PC-3 (cell line): ENCODE measurements around the gene NCSTN. TPM values are rescaled to one million over a fixed set of nuclear protein-coding genes. Genes with fewer than 3 reads are reported as not detected.

Experiments used
- ATAC-seq: fragments of 200-7000 bp; cut with Tn5 transposase; 2 replicates; pipeline ENCODE4 v1.9.1; 2020; ENCODE audit warnings: mild to moderate bottlenecking, moderate library complexity
- BruUV-seq: library from RNA; stranded (reverse); fragments of 400-500 nt; replicated peaks from 2 replicates; lab custom pipeline; 2021; lab: Mats Ljungman, UMichigan
- CTCF ChIA-PET: fragments of 300-600 bp; sonication (Branson Sonifier 250); formaldehyde crosslinking; loops from one replicate; lab custom pipeline; 2022; ENCODE audit warnings: antibody characterized with exemption; lab: Charles Lee
- POLR2A ChIA-PET: fragments of 300-600 bp; sonication (Branson Sonifier 250); formaldehyde crosslinking; loops from one replicate; lab custom pipeline; 2022; ENCODE audit warnings: antibody characterized with exemption; ENCODE audit not compliant: unreplicated experiment; lab: Charles Lee
- DNase-seq: peaks from one replicate; pipeline ENCODE4 v3.0.0-alpha.2; 2015
- H2AFZ ChIP-seq: fragments of 300-600 bp; sonication (generic); 2 replicates; pipeline ENCODE4 v1.6.0; 2016; ENCODE audit warnings: antibody characterized with exemption, low read length
- H3F3A ChIP-seq: fragments of 300-600 bp; sonication (generic); one replicate; pipeline ENCODE4 v1.6.0; 2017; ENCODE audit warnings: antibody characterized with exemption, low read length, control low read depth, mild to moderate bottlenecking; ENCODE audit not compliant: unreplicated experiment
- H3K27ac ChIP-seq: fragments of 300-600 bp; sonication (generic); 2 replicates; pipeline ENCODE4 v1.5.1; 2016; ENCODE audit warnings: mild to moderate bottlenecking, low read length
- H3K27me3 ChIP-seq: fragments of 300-600 bp; sonication (generic); 2 replicates; pipeline ENCODE4 v1.6.1; 2016; ENCODE audit warnings: low read length, mixed read lengths
- H3K36me3 ChIP-seq: fragments of 300-600 bp; sonication (generic); 2 replicates; pipeline ENCODE4 v1.6.1; 2016; ENCODE audit warnings: low read depth, mixed run types, low read length, mixed read lengths
- H3K4me1 ChIP-seq: fragments of 300-600 bp; sonication (generic); 2 replicates; pipeline ENCODE4 v1.5.1; 2016; ENCODE audit warnings: low read length; ENCODE audit not compliant: insufficient read depth
- H3K4me2 ChIP-seq: fragments of 300-600 bp; sonication (generic); 2 replicates; pipeline ENCODE4 v1.6.0; 2016; ENCODE audit warnings: low read length
- H3K4me3 ChIP-seq: fragments of 300-600 bp; sonication (generic); 2 replicates; pipeline ENCODE4 v1.5.1; 2016; ENCODE audit warnings: mild to moderate bottlenecking, low read length, mixed read lengths
- H3K79me2 ChIP-seq: fragments of 300-600 bp; sonication (generic); 2 replicates; pipeline ENCODE4 v1.6.1; 2017; ENCODE audit warnings: low read length, mixed read lengths
- H3K9ac ChIP-seq: fragments of 300-600 bp; sonication (generic); 2 replicates; pipeline ENCODE4 v1.6.0; 2016; ENCODE audit warnings: mild to moderate bottlenecking, low read length
- H3K9me2 ChIP-seq: fragments of 300-600 bp; sonication (generic); replicated peaks from 2 replicates; pipeline ENCODE4 v1.6.1; 2016; ENCODE audit warnings: mixed run types, low read length, mixed read lengths
- H3K9me3 ChIP-seq: fragments of 300-600 bp; sonication (generic); 2 replicates; pipeline ENCODE4 v1.6.1; 2016; ENCODE audit warnings: low read length, mixed read lengths
- H4K20me1 ChIP-seq: fragments of 300-600 bp; sonication (generic); 2 replicates; pipeline ENCODE4 v1.6.1; 2016; ENCODE audit warnings: low read length, mixed read lengths
- CTCF ChIP-seq: fragments of 300-600 bp; sonication (generic); conservative IDR thresholded peaks from 2 replicates; pipeline ENCODE4 v1.5.1; 2017; ENCODE audit warnings: antibody characterized with exemption, low read depth, mild to moderate bottlenecking, low read length
- EZH2 ChIP-seq: fragments of 300-600 bp; sonication (generic); IDR thresholded peaks from one replicate; pipeline ENCODE4 v1.6.1; 2017; ENCODE audit warnings: antibody characterized with exemption, mild to moderate bottlenecking, low read length; ENCODE audit not compliant: unreplicated experiment
- EZH2phosphoT487 ChIP-seq: fragments of 300-600 bp; sonication (generic); IDR thresholded peaks from 2 replicates; pipeline ENCODE4 v1.6.1; 2018; ENCODE audit warnings: mild to moderate bottlenecking, antibody characterized with exemption, low read length, borderline replicate concordance
- intact Hi-C: fragments of 100-400 bp; cut with micrococcal nuclease; formaldehyde crosslinking; loops from 2 replicates; pipeline ENCODE4 v1.9.0; 2023
- total RNA-seq: library from RNA; depleted of rRNA; stranded (reverse); fragments of >200 nt; gene quantifications from 2 replicates; pipeline ENCODE4 v1.2.3, GENCODE V29; 2014

The NCSTN gene
- total RNA-seq, 1 experiment from 2014 or later, result 49.6 TPM

- Histone ChIP-seq H3K27me3 (no peaks in the 10 kb centered on the region), H3F3A (no peaks in the 10 kb centered on the region), H3K4me3 (peak overlapping the region; percentile 86), H3K9me2 (no peaks in the 10 kb centered on the region), H3K9ac (peak overlapping the region; percentile 95), H3K27ac (peak overlapping the region; percentile 42), H3K4me1 (peaks cover 21% of the 10 kb centered on the region), H4K20me1 (peaks cover 23% of the 10 kb centered on the region), H3K36me3 (peaks cover 31% of the 10 kb centered on the region), H3K9me3 (no peaks in the 10 kb centered on the region), H3K79me2 (peaks cover 74% of the 10 kb centered on the region), H3K4me2 (peak overlapping the region; percentile 89), H2AFZ (peak overlapping the region; percentile 82)
- TF ChIP-seq EZH2phosphoT487, result no peak
- peak; percentile 11 for ATAC-seq
- ChIA-PET POLR2A (interaction anchor here (0.5 kb wide), 1 partner anchor 29 kb away, joined by 3 read pairs; no protein-coding TSS in a partner anchor), CTCF (no interaction called here)
- BruUV-seq, result no TSS peak
- intact Hi-C loops, result no loop called here
- DNase-seq, result no peak
Observed at GRCh38 chr1:160342526-160342925, 657 bp upstream of the NCSTN start.

GRCh38 chr1:160344241-160344640, 1.1 kb downstream of the NCSTN start:
- H3K9me2 ChIP-seq, result no peaks in the 10 kb centered on the region
- POLR2A ChIA-PET, result no interaction called here
- no peak for ATAC-seq
- H3K27ac ChIP-seq, result no peak overlapping the region
- H3K9me3 ChIP-seq, result no peaks in the 10 kb centered on the region
- peak overlapping the region; percentile 86 for H3K4me3 ChIP-seq
- H3K36me3 ChIP-seq, result peaks cover 19% of the 10 kb centered on the region
- TF ChIP-seq CTCF (no peak), EZH2phosphoT487 (no peak), EZH2 (no peak)
- H3K9ac ChIP-seq, result peak overlapping the region; percentile 95
- BruUV-seq, result no TSS peak
- CTCF ChIA-PET, result no interaction called here
- H2AFZ ChIP-seq, result no peak overlapping the region
- peak overlapping the region; percentile 89 for H3K4me2 ChIP-seq
- H3F3A ChIP-seq, result no peaks in the 10 kb centered on the region
- peaks cover 23% of the 10 kb centered on the region for H4K20me1 ChIP-seq
- no peaks in the 10 kb centered on the region for H3K27me3 ChIP-seq
- peaks cover 21% of the 10 kb centered on the region for H3K4me1 ChIP-seq
- peaks cover 58% of the 10 kb centered on the region for H3K79me2 ChIP-seq
- intact Hi-C loops, result no loop called here
- no peak for DNase-seq

- CTCF ChIA-PET, result interaction anchor here (0.6 kb wide), 1 partner anchor 132 kb away, joined by 5 read pairs; no protein-coding TSS in a partner anchor
- Histone ChIP-seq H4K20me1 (peaks cover 23% of the 10 kb centered on the region), H3K4me2 (no peak overlapping the region), H3K9me2 (no peaks in the 10 kb centered on the region), H3K36me3 (peaks cover 19% of the 10 kb centered on the region), H3K27ac (no peak overlapping the region), H3K79me2 (peaks cover 51% of the 10 kb centered on the region), H2AFZ (no peak overlapping the region), H3K9ac (no peak overlapping the region), H3F3A (no peaks in the 10 kb centered on the region), H3K27me3 (no peaks in the 10 kb centered on the region), H3K4me1 (peaks cover 21% of the 10 kb centered on the region), H3K9me3 (no peaks in the 10 kb centered on the region), H3K4me3 (peak overlapping the region; percentile 86; the same call in 1 of the 2 replicates)
- TF ChIP-seq EZH2phosphoT487 (no peak), CTCF (no peak), EZH2 (no peak)
- ATAC-seq (no peak), DNase-seq (no peak)
- intact Hi-C loops, result no loop called here
- no TSS peak for BruUV-seq
- POLR2A ChIA-PET, result no interaction called here
Observed at GRCh38 chr1:160344936-160345335, 1.8 kb downstream of the NCSTN start.
